Measurements from ENCODE around the gene ACCSL. TPM values are rescaled to one million over a fixed set of nuclear protein-coding genes. Genes with fewer than 3 reads are reported as not detected.

The ACCSL gene
- total RNA-seq, 1 donor from 2014 or later = not detected

GRCh38 chr11:44072757-44073658, 25.2 kb downstream of the ACCSL start:
- no peak overlapping the region for H3K4me3 ChIP-seq (ENCODE audit: low read depth, low read length)
- TF ChIP-seq, protein P1, sequence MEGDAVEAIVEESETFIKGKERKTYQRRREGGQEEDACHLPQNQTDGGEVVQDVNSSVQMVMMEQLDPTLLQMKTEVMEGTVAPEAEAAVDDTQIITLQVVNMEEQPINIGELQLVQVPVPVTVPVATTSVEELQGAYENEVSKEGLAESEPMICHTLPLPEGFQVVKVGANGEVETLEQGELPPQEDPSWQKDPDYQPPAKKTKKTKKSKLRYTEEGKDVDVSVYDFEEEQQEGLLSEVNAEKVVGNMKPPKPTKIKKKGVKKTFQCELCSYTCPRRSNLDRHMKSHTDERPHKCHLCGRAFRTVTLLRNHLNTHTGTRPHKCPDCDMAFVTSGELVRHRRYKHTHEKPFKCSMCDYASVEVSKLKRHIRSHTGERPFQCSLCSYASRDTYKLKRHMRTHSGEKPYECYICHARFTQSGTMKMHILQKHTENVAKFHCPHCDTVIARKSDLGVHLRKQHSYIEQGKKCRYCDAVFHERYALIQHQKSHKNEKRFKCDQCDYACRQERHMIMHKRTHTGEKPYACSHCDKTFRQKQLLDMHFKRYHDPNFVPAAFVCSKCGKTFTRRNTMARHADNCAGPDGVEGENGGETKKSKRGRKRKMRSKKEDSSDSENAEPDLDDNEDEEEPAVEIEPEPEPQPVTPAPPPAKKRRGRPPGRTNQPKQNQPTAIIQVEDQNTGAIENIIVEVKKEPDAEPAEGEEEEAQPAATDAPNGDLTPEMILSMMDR (IDR thresholded peaks at IDR 0.05; ENCODE audit: insufficient read depth, low read length, poor library complexity, severe bottlenecking) = no peak
- no peaks in the 10 kb centered on the region for H3K36me3 ChIP-seq (ENCODE audit: control insufficient read depth, insufficient read depth, low read length)
- no peaks in the 10 kb centered on the region for H3K27me3 ChIP-seq (ENCODE audit: control insufficient read depth, insufficient read depth, low read length)
- DNase-seq (ENCODE audit: low read depth) = no peak

DNA sequence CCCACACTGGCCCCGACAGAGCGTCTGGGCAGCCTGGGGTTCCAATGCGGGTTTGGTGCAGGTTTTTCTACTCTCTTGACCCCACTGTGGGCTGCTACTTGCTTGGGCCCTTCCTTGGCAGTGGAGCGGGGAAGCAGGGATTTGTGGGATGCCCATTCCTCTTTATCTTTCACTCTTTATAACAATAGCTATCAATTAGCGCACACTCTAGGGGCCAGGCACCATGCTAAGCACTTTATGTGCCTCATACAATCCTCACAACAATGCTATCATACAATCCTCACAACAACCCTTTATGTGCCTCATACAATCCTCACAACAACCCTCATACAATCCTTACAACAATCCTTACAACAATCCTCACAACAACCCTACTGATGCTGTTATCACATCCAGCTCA, 31.0 kb downstream of the ACCSL start:
- TF ChIP-seq, protein P1 (IDR thresholded peaks at IDR 0.05; ENCODE audit: insufficient read depth, low read length, poor library complexity, severe bottlenecking) = no peak
- no peak overlapping the region for H3K4me3 ChIP-seq (ENCODE audit: low read depth, low read length)
- H3K27me3 ChIP-seq (ENCODE audit: control insufficient read depth, insufficient read depth, low read length) = no peaks in the 10 kb centered on the region
- no peak for DNase-seq (ENCODE audit: low read depth)
- H3K36me3 ChIP-seq (ENCODE audit: control insufficient read depth, insufficient read depth, low read length) = no peaks in the 10 kb centered on the region

DNA sequence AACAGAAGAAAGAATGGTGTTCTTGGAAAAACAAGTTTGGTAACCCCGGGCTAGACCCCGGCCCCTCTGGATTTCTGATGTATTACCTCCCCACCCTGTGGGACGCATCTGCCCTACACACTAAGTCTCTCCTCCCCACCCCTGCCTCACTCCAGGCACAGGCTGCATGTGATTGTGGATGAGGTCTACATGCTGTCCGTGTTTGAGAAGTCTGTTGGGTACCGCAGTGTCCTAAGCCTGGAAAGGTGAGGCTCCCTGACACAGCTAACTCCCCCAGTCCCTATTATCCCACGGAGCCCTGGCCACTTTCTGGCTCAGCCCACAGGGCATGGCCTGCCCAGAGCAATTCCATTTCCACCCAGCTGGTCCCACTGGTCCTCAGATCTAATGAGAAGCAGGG, 31.6 kb downstream of the ACCSL start:
- DNase-seq (ENCODE audit: low read depth) = no peak
- Histone ChIP-seq H3K27me3 (ENCODE audit: control insufficient read depth, insufficient read depth, low read length) (no peaks in the 10 kb centered on the region), H3K36me3 (ENCODE audit: control insufficient read depth, insufficient read depth, low read length) (no peaks in the 10 kb centered on the region), H3K4me3 (ENCODE audit: low read depth, low read length) (no peak overlapping the region)
- TF ChIP-seq, protein P1 (IDR thresholded peaks at IDR 0.05; ENCODE audit: insufficient read depth, low read length, poor library complexity, severe bottlenecking) = no peak

GRCh38 chr11:44080951-44081350, 33.2 kb downstream of the ACCSL start:
- DNase-seq (ENCODE audit: low read depth) = no peak
- no peaks in the 10 kb centered on the region for H3K27me3 ChIP-seq (ENCODE audit: control insufficient read depth, insufficient read depth, low read length)
- H3K4me3 ChIP-seq (ENCODE audit: low read depth, low read length) = no peak overlapping the region
- H3K36me3 ChIP-seq (ENCODE audit: control insufficient read depth, insufficient read depth, low read length) = no peaks in the 10 kb centered on the region
- TF ChIP-seq, protein P1 (IDR thresholded peaks at IDR 0.05; ENCODE audit: insufficient read depth, low read length, poor library complexity, severe bottlenecking) = no peak

DNA sequence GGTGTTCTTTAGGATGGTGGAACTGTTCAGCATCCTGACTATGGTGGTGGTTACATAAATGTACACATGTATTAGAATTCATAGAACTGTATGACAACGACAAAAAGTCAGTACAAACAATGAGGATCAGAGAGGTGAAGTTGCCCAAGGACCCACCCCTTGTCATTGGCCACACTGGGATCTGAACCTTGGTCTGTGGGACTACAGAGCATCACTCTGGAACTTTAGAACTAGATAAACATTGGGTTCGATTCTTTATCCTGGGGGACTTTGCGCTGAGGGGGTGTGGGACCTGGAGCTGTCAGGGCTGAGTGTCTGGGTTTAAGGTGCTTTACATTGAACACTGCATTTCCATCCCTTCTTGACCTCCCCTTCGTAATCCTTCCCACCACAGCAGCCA, 34.9 kb downstream of the ACCSL start:
- DNase-seq (ENCODE audit: low read depth) = no peak
- Histone ChIP-seq H3K4me3 (ENCODE audit: low read depth, low read length) (no peak overlapping the region), H3K27me3 (ENCODE audit: control insufficient read depth, insufficient read depth, low read length) (no peaks in the 10 kb centered on the region), H3K36me3 (ENCODE audit: control insufficient read depth, insufficient read depth, low read length) (no peaks in the 10 kb centered on the region)
- TF ChIP-seq, protein P1 (IDR thresholded peaks at IDR 0.05; ENCODE audit: insufficient read depth, low read length, poor library complexity, severe bottlenecking) = no peak

All from kidney epithelial cell (primary cell).